GM18520 (cell line): ENCODE data around the gene KLF3.

Experiments
- ATAC-seq: cut with Tn5 transposase; IDR thresholded peaks from one replicate; pipeline ENCODE4 v1.9.1; 2021; ENCODE audit not compliant: unreplicated experiment

Gene KLF3

GRCh38 chr4:38673130-38673978 is 9.4 kb downstream of the KLF3 start:
- ATAC-seq: no peak

- ATAC-seq: no peak
These were observed 10.5 kb downstream of the KLF3 start for GRCh38 chr4:38674258-38675144.

GRCh38 chr4:38675146-38676121 is 11.4 kb downstream of the KLF3 start:
- peak; percentile 56 for ATAC-seq

GRCh38 chr4:38676986-38677385 is 13.0 kb downstream of the KLF3 start:
- no peak for ATAC-seq

- ATAC-seq: no peak
These were observed 13.4 kb downstream of the KLF3 start for GRCh38 chr4:38677441-38677840.

DNA sequence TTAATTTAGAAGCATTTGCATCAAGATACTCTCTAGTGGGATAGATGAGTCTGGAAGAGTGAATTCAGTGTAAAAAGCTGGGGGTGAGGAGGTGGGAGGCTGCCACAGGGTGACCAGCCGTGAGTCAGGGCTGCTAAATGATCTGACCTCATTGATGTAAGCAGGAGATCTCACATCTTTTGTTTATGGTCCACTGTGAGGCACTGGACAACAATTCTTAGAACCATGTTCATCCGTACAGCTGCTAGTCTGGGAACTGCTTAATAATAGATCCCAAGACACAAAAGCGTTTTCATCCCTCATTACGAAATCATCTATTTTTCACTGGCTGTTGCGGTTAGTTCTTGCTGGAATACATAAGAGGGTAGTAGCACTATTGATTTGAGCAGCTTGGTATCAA is 14.1 kb downstream of the KLF3 start:
- ATAC-seq: no peak

- no peak for ATAC-seq
These were observed 15.9 kb downstream of the KLF3 start for GRCh38 chr4:38679921-38680320.

GRCh38 chr4:38681281-38681991 is 17.4 kb downstream of the KLF3 start:
- no peak for ATAC-seq

- ATAC-seq: no peak
These were observed 18.3 kb downstream of the KLF3 start for GRCh38 chr4:38682336-38682735.

DNA sequence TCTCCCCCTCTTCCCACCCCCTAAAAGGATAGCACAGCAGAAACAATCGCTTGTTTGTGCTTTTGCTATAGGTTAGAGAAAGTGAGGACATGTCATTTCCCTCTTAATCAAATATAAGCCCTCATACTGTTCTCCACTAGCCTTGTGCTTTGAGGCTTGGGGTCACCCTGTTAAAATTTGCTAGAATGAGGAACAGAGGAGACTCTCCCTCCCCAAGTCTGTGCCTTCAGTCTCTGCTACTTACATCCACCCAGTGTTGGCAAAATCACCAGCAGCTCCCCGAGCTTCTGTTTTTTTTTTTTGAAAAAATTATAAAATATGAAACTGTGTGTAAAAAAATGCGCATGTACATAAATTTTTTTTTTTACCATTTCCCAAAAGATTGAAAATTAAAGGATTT is 19.3 kb downstream of the KLF3 start:
- ATAC-seq: no peak

DNA sequence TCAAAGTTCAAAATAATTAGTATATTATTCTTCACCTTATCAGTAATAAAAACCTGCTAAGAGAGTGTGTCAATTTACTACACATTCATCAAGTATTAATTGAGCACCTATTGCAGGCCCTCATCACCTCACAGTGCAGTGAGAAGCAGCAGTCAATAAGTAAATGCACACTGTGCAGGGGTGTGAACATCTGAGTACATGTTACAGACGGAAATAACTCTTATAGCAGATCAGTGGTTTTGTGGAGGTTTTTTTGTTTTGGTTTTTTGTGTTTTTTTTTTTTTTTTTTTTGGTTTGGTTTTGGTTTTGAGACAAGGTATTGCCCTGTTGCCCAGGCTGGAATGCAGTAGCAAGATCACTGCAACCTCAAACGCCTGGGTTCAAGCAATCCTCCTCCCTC is 20.3 kb downstream of the KLF3 start:
- no peak for ATAC-seq

DNA sequence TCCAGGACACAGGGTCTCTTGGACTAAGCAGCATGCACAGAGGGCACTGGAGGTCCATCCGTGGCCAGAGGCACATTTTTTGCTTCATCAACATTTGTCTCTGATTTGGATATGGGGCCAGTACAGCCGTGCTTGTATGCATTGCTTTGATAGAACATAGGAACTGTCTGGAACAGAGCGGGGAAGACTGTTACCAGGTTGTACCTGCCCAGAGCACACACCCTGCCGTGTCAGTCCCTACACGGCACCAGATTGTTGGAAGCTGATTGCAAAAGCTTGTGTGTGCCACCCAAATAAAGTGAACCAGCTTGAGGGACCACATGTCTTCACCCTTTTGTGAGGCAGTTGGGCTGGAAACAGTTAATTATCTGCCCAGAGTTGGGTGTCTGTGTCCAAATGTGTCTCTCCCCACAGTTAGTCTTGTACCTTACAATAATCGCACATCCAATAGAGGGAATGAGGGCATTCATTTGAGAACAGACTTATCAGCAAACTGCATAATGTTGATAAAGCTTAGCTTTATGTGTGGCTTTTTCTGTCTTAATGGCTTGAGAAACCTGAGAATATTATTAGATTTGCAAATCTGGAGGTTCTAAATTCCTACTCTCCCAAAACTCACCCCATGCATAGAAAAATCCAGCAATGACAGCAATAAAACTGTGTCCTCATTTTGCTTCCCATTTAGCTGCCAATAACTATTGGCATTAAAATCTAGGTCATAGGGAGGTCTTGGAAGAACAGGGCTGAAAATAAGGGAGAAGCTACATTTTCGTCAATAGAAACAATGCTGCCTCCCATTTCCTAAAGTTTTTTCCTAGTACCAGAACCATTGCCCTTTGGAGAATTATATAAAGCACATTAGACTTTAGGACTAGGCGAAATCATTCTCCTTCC is 21.2 kb downstream of the KLF3 start:
- no peak for ATAC-seq

- ATAC-seq: no peak
These were observed 22.7 kb downstream of the KLF3 start for GRCh38 chr4:38686682-38687081.

DNA sequence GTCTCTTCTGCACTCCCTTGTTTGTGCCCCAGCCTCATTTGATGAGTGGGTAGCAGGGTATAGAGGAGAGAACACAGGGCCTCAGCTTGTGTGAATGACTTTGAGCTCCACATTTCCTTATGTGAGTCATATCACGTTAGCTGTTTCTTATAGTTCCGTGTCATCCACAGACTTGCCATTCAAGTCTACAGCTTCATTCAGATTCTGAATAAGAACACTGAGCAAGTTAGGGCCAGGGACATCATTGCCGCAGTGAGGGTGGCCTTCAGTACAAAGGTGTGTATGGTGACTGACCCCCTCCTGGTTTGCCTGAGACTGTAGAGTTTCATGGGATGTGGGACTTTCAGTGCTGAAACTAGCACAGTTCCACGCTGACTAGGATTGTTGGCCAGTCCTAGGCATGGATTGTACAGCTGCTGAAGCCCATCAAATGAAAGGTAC is 23.6 kb downstream of the KLF3 start:
- ATAC-seq: no peak

DNA sequence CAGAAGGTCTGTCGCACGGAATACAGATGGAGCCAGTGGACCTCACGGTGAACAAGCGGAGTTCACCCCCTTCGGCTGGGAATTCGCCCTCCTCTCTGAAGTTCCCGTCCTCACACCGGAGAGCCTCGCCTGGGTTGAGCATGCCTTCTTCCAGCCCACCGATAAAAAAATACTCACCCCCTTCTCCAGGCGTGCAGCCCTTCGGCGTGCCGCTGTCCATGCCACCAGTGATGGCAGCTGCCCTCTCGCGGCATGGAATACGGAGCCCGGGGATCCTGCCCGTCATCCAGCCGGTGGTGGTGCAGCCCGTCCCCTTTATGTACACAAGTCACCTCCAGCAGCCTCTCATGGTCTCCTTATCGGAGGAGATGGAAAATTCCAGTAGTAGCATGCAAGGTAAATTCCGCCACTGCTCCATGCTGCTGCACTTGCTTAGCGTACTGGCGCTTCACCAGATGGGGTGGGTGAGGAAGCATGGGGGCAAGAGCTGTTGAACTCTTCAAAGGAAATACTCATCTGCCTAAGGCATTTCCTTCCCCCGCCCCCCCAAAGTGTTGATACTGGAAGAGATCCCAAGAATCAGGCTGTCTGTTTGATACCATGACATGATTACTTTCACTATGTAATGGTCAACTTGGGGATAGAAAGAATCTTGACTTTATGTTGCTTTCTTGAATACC is 24.8 kb downstream of the KLF3 start:
- ATAC-seq: no peak

DNA sequence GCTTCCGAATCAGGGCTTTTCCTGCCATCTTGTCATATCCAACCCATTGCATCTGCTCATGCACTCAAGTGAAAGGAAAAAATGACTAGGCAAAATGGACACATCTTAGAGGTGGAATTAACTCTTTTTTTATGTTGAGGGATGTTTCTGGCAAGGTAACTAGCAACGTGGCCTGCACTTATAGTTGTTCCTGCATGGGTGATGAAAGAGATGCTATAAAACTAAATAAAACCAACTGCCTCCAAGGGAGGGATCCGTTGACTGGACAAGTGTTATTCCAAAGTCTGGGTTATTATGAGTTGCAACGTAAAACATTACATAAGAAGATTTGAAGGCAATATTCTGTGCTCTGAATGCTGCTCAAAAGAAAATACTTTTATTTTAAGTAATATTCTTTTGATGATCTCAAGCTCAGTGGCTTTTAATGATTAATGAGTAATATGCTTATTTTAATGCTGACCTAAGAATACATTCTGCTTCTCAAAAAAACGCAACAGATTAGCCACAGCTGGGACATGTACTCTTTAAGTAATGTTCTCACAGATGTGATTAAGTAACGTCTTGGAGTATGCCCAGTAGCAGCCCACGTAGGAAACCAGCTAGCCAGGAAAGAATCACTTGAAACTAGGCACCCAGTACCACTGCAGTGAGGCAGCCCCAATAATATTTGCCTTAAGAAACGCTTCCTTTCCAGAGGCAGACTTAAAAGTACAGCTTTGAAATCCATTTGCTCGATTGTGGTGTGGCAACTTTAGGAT is 27.4 kb downstream of the KLF3 start:
- ATAC-seq: no peak

- no peak for ATAC-seq
These were observed 28.4 kb downstream of the KLF3 start for GRCh38 chr4:38692421-38692820.

- no peak for ATAC-seq
These were observed 29.6 kb downstream of the KLF3 start for GRCh38 chr4:38693569-38693968.
